Lower lobe of right lung (tissue), 2 donors: ENCODE results near the gene TLCD3B. TPM values are rescaled to one million over a fixed set of nuclear protein-coding genes. Genes with fewer than 3 reads are reported as not detected.
A peak's percentile ranks its signal among the peaks of the same experiment; 100 is the strongest.

Experiments
- ATAC-seq, 2 donors: fragments of 200-7000 bp; cut with Tn5 transposase; one replicate each; pipeline ENCODE4 v1.9.1; 2020 to 2022; ENCODE audit warnings: mild to moderate bottlenecking in 2 of 2, moderate library complexity in 2 of 2
- DNase-seq: peaks from one replicate; pipeline ENCODE4 v3.0.0-alpha.2; 2020
- H3K27ac ChIP-seq: fragments of 200-600 bp; one replicate; pipeline ENCODE4 v1.8.0; 2022
- H3K27me3 ChIP-seq: fragments of 200-600 bp; one replicate; pipeline ENCODE4 v1.8.0; 2022; ENCODE audit warnings: low read depth
- H3K36me3 ChIP-seq: fragments of 200-600 bp; one replicate; pipeline ENCODE4 v1.8.0; 2022; ENCODE audit warnings: mild to moderate bottlenecking
- H3K4me1 ChIP-seq: fragments of 200-600 bp; one replicate; pipeline ENCODE4 v1.8.0; 2022
- H3K4me3 ChIP-seq: fragments of 200-600 bp; one replicate; pipeline ENCODE4 v1.8.0; 2022; ENCODE audit warnings: mild to moderate bottlenecking
- H3K9me3 ChIP-seq: fragments of 200-600 bp; one replicate; pipeline ENCODE4 v1.8.0; 2022
- CTCF ChIP-seq: fragments of 200-600 bp; IDR thresholded peaks from one replicate; pipeline ENCODE4 v1.8.0; 2022; ENCODE audit warnings: antibody characterized with exemption, mild to moderate bottlenecking
- intact Hi-C: fragments of 100-400 bp; cut with DNase I; formaldehyde crosslinking; loops from one replicate; pipeline ENCODE4 v1.11.0; 2022
- total RNA-seq: library from RNA; stranded (reverse); fragmentation: NEBNext Ultra II Directional; extraction: Animal tissue kit (Norgen Biotek cat#: 25700); gene quantifications from one replicate; pipeline ENCODE4 v1.2.1, GENCODE V29; 2021
- donor health status: DM: no; HTN: yes; CAD: no; lungs with severe emphysema.

Gene TLCD3B
- total RNA-seq, 1 donor from 2014 or later: not detected

GRCh38 chr16:30067584-30067916 lies 36.5 kb upstream of the TLCD3B start:
- DNase-seq: no peak
- Histone ChIP-seq H3K27me3 (no peaks in the 10 kb centered on the region), H3K27ac (peak overlapping the region; percentile 99), H3K4me3 (peak overlapping the region; percentile 95), H3K4me1 (peaks cover 47% of the 10 kb centered on the region), H3K9me3 (no peaks in the 10 kb centered on the region), H3K36me3 (peaks cover 56% of the 10 kb centered on the region)
- intact Hi-C loops: no loop called here
- TF ChIP-seq CTCF: no peak
- no peak for ATAC-seq

GRCh38 chr16:30066761-30067583 lies 35.9 kb upstream of the TLCD3B start:
- Histone ChIP-seq H3K4me3 (peak overlapping the region; percentile 95), H3K9me3 (no peaks in the 10 kb centered on the region), H3K27ac (peak overlapping the region; percentile 99), H3K4me1 (peaks cover 47% of the 10 kb centered on the region), H3K27me3 (no peaks in the 10 kb centered on the region), H3K36me3 (peaks cover 50% of the 10 kb centered on the region)
- ATAC-seq (no peak), DNase-seq (peak; percentile 60)
- intact Hi-C loops: no loop called here
- TF ChIP-seq CTCF: no peak

- Histone ChIP-seq H3K4me3 (peak overlapping the region; percentile 95), H3K9me3 (no peaks in the 10 kb centered on the region), H3K27me3 (no peaks in the 10 kb centered on the region), H3K4me1 (peaks cover 47% of the 10 kb centered on the region), H3K27ac (peak overlapping the region; percentile 99), H3K36me3 (peaks cover 42% of the 10 kb centered on the region)
- intact Hi-C loops: no loop called here
- TF ChIP-seq CTCF: no peak
- peak; percentile 23 to 44 for ATAC-seq
- DNase-seq: peak; percentile 76
These were observed 35.1 kb upstream of the TLCD3B start for GRCh38 chr16:30065943-30066760.

- Histone ChIP-seq H3K4me1 (peaks cover 47% of the 10 kb centered on the region), H3K4me3 (peak within 1 kb of the TSS; percentile 95), H3K36me3 (peaks cover 34% of the 10 kb centered on the region), H3K27me3 (no peaks in the 10 kb centered on the region), H3K27ac (peak within 1 kb of the TSS; percentile 99), H3K9me3 (no peaks in the 10 kb centered on the region)
- intact Hi-C loops: no loop called here
- peak; percentile 12 for TF ChIP-seq CTCF
- DNase-seq: peak; percentile 99
- ATAC-seq: peak; percentile 95 to 96
These were observed 34.3 kb upstream of the TLCD3B start, which contains the start of gene ALDOA for GRCh38 chr16:30065102-30065942. ALDOA (plus strand) TSS chr16:30065760; CDS start chr16:30066898, 1,138 bp downstream.

GRCh38 chr16:30064729-30065101 lies 33.6 kb upstream of the TLCD3B start:
- intact Hi-C loops: no loop called here
- H3K4me3 ChIP-seq: peak overlapping the region; percentile 95
- H3K27me3 ChIP-seq: no peaks in the 10 kb centered on the region
- DNase-seq (no peak), ATAC-seq (peak; percentile 0 to 5)
- peak overlapping the region; percentile 99 for H3K27ac ChIP-seq
- H3K36me3 ChIP-seq: peaks cover 28% of the 10 kb centered on the region
- H3K9me3 ChIP-seq: no peaks in the 10 kb centered on the region
- peaks cover 43% of the 10 kb centered on the region for H3K4me1 ChIP-seq
- no peak for TF ChIP-seq CTCF
